ENCODE data around the gene NRN1L.
"Not testable (repeated sequence)": the region's sequence is repeated elsewhere in the genome, so short reads cannot be mapped to it uniquely, and the experiment has no call there.

NRN1L gene

DNA sequence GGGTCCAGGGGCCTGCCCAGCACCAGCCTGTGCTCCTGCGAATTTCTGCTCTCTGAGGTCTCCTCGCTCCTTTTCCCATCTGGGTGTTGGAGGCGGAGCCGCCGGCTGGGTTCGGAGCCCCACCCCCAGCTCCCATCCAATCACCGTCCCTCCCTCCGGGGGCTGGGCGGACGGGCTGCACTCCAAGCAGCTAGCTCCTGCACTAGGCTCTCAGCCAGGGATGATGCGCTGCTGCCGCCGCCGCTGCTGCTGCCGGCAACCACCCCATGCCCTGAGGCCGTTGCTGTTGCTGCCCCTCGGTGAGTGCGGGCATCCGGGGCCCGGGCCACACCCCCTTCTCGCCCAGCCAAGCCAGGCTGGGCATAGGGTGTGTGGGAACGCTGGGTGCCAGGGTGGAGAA is at the start of gene NRN1L:
Gene NRN1L (plus strand): TSS at position 202 of the 400 bp plus-strand sequence. CDS start 19 bp downstream, at position 221.
- no peak for DNase-seq

DNA sequence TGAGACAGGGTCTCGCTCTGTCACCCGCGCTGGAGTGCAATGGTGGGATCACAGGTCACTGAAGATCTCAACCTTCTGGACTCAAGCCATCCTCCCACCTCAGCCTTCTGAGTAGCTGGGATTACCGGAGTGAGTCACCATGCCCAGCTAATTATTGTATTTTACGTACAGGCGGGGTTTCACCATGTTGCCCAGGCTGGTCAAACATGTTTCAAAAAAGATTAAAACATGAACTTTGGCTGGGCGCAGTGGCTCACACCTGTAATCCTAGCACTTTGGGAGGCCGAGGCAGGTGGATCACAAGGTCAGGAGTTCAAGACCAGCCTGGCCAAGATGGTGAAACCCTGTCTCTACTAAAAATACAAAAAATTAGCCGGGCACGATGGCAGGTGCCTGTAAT is 47.5 kb upstream of the NRN1L start:
- DNase-seq, result not testable (repeated sequence)

DNA sequence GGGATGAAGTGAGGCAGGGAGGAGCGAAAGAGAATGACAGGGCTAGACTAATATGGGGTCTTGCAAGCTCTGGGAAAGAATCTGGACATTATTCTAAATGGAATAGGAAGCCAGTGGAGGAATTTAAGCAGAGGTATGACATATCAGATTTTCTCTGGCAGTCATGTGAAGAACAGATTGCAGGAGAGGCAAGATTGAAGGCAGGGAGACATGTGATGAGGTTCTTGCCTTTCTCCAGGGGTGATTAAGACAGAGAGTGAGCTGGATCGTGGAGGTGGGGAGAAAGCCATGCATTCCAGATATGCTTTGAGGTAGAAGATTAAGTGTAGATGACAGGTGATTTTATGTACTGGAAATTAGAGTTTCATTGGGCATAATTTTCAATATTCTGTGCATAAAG is 46.9 kb upstream of the NRN1L start:
- DNase-seq, result no peak

DNA sequence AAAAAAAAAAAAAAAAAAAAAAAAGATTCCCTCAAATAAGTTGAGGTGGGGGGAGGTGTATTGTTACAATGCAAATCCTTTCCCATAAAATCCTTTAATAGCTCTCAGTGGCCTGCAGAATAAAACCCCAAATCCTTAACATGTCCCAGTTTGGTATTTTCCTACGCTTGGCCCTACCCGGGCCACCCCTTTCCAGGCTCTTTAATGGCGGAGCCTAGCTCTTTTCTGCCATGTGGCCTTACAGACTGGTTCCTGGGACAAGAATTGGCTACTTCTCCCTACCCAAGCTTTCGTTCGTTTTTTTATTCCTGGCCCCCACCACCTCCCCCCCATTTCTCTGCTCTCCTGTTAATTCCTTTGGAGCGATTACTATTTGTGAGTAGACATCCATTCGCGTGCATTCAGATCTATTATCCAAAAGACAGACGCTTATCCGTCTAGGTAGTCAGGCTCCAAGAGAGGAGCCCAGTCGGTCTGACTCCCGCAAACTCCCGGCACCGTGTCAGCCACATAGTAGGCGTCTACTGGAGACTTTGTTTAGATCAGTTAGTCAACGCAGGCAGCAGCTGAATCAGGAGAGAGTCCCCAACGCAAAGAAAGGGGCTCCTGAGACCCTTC is 43.4 kb upstream of the NRN1L start:
- DNase-seq, result no peak

DNA sequence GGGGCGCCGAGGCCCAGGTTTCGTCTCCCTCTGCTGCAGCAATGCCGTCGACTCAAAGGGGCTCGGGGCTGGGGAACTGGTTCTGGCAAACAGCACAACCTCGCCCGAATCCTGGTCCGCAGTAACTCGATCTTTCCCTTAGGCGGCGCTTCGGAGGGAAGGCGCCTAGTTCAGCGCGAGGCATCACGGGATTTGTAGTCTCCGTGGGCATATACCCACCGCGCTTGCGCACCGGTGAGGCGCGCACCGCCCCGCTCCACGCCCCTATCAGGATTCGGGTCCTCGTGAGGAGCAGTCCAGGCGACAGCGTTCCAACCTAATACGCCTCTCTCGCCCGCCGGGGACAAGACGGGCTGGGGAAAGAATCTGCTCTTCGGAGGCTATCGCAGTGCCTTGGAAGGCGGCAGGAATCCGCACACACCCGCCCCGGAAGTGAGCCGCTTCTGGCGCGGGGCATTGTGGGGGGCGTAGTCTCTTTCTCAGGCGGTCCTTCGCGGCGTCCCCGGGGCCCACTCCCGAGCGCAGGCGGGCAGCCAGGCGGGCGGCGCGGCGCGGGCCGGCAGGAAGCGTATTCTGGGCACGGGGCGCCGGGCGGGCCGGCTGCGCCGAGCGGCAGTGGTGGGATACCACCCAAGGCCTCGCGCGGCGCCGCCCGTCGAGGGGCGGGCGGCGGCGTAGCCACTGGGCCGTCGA is 42.7 kb upstream of the NRN1L start, which contains the start of gene THAP11:
Gene THAP11 (plus strand): TSS at position 505 of the 693 bp plus-strand sequence. CDS start 235 bp downstream, outside the sequence.
- DNase-seq, result peak; percentile 90

DNA sequence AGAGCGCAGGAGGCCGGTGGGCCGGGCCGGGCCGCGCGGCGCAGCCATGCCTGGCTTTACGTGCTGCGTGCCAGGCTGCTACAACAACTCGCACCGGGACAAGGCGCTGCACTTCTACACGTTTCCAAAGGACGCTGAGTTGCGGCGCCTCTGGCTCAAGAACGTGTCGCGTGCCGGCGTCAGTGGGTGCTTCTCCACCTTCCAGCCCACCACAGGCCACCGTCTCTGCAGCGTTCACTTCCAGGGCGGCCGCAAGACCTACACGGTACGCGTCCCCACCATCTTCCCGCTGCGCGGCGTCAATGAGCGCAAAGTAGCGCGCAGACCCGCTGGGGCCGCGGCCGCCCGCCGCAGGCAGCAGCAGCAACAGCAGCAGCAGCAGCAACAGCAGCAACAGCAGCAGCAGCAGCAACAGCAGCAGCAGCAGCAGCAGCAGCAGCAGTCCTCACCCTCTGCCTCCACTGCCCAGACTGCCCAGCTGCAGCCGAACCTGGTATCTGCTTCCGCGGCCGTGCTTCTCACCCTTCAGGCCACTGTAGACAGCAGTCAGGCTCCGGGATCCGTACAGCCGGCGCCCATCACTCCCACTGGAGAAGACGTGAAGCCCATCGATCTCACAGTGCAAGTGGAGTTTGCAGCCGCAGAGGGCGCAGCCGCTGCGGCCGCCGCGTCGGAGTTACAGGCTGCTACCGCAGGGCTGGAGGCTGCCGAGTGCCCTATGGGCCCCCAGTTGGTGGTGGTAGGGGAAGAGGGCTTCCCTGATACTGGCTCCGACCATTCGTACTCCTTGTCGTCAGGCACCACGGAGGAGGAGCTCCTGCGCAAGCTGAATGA is 42.0 kb upstream of the NRN1L start:
- no peak for DNase-seq

DNA sequence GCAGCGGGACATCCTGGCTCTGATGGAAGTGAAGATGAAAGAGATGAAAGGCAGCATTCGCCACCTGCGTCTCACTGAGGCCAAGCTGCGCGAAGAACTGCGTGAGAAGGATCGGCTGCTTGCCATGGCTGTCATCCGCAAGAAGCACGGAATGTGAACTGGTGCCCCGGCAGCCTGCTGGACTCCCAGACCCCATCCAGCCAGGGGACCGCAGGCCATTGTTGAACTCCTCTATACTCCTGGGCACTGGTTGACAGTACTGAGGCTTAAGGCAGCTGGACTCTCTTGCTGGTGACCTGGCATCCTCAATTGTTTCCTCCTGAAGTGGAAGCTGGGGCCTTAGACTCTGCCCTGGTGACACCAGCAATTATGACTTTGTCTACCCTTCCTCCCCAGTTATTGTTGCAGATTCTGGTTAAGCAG is 41.3 kb upstream of the NRN1L start:
- no peak for DNase-seq

DNA sequence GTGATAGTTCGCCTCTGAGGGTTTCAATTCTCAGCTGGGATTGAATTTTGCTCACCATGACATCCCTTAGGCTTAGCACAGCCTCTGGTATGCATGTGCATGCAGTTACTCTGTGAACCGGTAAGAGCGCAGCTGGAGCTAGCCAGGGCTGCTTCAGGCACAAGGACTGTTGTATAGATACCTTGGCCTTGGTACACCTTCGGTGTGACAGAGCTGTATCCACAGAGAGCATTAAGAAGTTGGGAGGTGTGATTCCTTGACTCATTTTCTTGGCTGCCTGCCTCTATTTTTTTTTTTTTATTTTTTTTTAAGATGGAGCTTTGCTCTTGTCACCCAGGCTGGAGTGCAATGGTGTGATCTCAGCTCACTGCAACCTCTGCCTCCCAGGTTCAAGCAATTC is 40.2 kb upstream of the NRN1L start:
- DNase-seq, result no peak

DNA sequence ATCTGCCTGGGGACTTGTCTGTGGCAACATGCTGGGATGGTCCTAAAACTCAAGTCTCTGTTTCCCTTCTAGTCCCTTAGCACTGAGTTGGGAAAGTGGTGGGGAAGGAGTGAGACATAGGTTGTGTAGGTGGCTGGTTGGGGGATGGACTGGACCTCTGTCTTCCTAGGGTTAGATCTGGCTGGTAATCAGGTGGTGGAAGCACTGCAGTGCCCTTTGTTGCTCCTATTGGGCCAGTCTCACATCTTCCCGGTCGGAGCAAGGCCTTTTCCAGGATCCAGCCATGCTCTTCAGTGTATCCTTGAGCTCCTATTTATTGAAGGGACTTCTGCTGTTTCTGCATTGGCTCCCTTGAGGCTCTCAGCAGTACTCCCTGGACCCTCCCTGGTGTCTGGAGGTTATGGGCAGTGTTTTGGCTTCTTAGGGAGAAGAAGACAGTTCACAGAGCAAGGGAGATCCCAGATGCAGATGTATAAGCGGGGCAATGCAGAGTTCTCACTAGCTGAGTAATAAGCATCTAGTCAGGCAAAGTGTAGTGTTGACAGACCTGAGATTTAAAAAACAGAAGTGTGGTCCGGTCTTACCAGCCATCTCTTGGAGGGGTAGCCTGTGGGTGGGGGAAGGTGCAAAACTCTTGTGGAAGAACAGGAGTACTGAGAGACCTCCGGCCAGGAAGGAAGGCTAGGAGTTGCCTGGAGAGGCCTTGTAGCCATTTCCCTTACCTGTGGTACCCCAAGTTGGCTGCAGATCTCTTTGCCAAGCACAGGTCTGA is 39.2 kb upstream of the NRN1L start:
- no peak for DNase-seq

DNA sequence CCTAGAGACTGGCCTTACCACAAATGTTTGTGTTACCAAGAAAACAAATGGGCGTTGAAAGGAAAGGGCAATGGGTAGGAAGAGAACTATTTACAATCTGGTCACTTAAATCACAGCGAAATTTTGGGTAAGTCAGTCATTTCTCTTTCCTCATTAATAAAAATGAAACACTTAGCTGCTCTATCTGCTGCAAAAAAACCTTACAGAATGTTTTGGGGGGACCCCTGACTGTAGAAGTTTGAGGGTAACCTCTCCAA is 38.7 kb upstream of the NRN1L start:
- DNase-seq, result no peak

DNA sequence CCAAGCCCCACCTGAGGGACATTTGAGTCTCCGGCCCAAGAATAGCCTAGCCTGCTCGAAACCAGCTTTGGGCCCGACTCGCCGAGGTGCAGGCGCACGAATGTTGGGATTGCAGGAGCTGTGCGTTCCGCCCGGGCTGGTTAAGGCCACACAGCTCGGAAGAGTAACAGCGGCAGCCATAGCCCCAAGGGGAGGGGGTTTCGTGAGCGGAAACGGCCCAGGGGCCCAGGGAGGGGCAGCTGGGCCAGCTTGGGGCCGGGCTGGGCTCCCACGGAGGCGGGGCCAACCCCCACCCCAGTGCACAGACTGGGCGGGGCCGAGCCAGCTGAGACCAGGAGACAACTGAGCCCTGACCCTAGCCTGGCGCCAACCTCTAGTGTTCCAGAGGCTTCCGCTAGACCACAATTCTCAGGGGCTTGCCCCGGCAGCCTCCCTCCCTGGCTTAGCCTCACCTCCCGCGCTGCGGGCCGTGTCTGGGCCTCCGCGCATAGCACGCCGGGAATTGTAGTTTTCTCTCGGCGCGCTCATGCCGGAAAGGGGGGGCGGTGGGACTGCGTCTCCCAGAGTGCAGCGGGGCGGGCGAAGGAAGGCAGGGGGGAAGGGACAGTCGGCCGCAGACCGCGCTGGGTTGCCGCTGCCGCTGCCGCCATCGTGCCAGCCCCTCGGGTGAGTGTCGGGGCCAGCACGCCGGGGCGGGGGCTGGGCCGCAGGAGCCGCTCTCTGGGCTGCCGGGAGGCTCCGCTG is 38.2 kb upstream of the NRN1L start, which contains the start of gene NUTF2:
Gene NUTF2 (plus strand): TSS at position 614 of the 744 bp plus-strand sequence. CDS start 18,198 bp downstream, outside the sequence.
- peak; percentile 67 for DNase-seq

DNA sequence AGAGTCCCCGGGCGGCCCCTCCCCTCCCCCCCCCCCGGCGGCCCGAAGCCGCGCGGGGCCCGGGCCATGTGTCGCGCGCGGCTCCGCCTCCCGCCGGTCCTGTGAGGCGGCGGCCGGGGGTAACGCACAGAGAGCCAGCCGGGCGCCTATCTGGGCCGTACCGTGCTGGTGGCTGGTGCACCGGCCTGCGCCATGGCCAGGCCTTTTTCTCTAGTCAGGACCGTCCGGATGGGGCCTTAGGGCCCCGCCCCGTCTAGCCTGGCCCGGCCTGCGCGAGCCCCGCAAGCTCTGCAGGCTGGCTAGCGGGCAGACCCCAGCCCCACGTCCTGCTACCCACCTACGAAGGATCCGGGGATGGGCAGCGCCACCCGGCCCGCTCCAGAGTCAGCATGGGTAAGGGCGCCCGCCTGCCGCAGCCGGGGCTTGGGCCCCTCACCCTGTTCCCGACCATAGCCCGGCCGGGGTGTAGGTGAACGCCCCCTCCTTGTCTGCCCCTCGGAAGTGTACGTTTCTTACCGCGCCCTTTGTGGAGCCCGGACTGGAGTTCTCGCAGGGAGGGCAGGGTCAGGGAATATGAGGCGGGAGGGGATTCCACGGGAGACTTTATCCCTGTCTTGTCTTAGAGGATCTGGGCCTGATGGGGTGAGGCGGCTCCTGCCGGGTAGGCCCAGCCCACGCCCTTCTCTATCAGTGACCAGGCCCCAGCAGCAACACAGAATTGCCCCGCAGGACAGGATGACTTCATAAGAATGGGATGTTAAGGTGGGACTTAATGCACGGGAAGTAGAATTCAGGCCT is 37.4 kb upstream of the NRN1L start, which contains the start of gene CENPT:
Gene CENPT (minus strand): TSS at position 630 of the 798 bp plus-strand sequence. CDS start 13,834 bp downstream, outside the sequence.
- DNase-seq, result no peak

DNA sequence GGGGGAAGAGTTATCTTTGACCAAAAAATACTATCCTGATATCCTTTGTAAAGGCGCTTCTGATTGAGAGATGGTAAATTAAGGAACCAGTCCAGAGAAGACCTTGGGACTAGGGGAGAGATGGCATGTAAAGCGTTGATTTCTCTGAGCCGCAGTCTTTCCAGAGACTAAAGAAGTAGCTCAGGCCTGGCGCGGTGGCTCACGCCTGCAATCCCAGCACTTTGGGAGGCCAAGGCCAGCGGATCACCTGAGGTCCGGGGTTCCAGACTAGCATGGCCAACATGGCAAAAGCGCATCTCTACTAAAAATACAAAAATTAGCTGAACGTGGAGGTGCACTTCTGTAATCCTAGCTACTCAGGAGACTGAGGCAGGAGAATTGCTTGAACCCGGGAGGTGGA is 36.6 kb upstream of the NRN1L start:
- DNase-seq, result no peak

DNA sequence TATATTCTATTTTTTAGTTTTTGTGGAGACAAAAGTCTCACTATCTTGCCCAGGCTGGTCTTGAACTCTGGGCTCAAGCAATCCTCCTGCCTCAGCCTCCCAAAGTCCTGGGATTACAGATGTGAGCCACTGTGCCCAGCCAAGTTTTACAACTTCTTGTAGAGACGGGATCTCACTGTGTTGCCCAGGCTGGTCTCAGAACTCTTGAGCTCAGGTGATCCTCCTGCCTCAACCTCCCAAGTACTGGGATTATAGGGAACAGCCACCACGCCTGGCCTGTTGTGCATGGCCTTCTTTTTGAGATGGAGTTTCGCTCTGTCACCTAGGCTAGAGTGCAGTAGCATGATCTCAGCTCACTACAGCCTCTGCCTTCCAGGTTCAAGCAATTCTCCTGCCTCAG is 31.0 kb upstream of the NRN1L start:
- DNase-seq, result no peak

DNA sequence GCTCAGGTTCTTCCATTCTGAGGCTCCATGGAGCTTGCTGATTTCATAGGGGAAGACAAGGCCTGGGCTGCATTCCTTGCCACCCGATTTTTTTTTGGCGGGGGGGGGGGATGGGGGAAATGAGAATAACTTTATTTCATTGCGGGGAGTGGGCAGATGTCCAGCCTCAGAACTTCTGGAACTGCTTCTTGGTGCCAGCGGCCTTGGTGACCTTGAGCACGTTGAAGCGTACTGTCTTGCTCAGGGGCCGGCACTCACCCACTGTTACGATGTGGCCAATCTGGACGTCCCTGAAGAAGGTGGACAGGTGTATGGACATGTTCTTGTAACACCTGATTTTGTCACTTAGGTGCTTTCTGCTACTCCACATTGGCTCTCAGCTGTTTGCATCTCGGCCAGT is 28.9 kb upstream of the NRN1L start:
- no peak for DNase-seq

DNA sequence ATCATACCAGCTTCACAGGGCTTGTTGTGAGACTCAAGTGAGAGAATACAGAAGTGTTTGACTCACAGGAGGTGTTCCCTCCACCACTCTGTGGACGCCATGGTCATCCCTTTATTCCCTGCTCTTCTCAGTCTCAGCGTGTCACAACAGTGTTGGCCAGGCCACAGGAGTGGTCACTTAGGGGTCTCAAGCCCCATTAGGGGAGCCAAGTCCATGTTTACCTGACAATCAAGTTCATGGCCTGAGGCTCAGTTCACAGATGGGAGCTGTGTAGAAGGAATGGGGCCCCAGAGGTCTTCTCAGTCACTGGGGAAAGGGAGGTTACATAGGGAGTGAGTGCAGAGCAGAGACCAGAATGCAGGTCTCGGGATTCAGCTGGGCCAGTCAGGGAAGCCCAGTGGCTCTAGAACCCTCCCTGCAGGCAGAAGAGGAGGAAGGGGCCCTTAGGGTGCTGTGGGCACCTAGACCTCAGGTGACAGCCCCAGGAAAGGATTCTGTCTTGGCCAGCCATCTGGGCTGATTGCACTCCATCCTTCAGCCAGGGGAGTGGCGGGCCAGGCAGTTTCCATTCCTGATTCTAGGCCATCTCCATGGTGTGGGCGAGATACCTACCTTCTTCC is 27.6 kb upstream of the NRN1L start:
- no peak for DNase-seq

DNA sequence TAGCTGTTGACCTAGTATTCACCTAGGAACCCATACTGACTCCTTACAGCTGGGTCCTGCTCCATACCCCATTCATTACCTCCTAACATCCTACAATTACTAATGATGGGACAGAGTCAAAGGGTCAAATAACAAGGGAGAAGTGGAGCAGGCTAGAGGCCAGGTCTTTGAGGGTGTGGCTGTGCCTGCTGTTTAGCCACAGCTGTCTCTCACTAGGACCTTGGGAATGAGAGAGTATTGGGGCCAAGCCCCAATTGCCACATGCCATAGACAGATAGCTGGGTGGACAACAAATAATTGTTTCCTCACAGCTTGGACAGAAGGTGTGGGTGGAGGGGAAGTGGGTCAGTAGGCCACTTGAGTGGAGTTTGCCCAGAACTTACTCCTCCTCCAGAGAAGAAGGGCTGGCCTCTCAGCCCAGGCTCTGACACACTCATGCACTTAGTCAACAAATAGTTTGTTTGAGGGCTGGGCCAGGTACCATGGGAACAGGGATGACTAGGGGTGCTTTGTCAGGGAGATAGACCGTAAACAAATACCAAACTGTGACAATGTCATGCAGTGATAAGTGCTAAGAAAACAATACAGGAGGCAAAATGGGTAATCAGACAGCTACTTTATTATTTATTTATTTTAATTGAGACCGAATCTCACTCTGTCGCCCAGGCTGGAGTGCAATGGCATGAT is 27.0 kb upstream of the NRN1L start:
- DNase-seq, result peak; percentile 87

DNA sequence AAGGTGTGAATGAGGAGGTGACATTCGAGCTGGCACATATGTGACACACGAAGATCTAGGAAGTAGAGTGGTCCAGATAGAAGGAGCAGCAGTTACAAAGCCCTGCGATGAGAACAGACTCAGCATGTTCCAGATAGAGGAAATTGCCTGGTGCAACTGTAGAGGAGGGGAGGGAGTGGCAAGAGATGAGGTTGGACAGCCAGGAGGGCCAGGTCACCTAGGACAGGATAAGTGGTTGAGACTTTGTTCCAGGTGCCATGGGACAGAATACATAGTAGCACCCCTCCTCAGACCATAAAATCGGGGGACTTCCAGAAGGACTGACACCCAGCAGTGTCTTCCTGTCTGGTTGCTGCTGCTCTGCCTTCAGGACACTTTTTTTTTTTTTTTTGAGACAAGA is 26.2 kb upstream of the NRN1L start:
- no peak for DNase-seq

DNA sequence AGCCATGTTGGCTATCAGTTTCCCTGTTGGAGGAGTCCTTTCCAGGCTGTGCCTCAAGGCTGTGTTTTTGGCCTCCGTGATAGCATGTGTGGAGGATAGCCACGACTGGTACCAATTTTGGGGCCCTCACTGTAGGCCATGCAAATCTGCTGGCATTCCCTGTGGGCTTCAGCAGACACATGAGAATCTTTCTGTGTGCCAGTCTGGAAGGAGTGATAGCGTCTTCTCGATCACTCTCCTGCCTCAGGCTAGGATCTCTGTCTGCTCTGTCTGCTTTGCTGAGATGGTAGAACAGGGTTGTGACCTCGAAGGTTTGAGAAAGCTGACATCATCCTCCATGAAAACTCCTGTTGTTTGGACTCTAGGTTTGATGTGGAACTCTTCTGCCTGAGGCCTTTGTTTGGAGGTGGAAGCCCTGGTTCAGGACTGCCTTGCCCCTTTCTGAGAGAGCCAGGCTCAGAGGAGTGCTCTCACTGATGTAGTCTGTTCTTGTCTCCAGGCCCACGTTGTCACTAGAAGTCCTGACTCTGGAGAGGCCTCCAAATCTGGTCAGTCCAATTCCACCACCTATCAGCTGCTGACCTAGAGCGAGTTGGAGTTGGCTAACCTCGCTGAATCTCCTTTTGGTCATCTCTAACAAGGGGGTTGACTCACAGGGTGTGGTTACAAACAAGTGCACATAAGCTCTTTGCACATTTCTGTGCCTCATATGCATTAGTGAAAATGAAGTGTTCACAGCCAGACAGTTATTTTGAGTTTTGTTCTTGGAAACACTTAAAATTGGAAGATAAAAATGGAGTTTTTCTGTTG is 23.9 kb upstream of the NRN1L start:
- DNase-seq, result no peak

Measured in NCI-H748 treated with DMSO at 0.1 percent for 48 hours (cell line).